GM19452 (cell line): ENCODE results near the gene TMEM187.
"Not testable (repeated sequence)": the region's sequence is repeated elsewhere in the genome, so short reads cannot be mapped to it uniquely, and the experiment has no call there.

Experiments used
- ATAC-seq: cut with Tn5 transposase; IDR thresholded peaks from one replicate; pipeline ENCODE4 v1.9.1; 2021; ENCODE audit not compliant: unreplicated experiment

The TMEM187 gene

DNA sequence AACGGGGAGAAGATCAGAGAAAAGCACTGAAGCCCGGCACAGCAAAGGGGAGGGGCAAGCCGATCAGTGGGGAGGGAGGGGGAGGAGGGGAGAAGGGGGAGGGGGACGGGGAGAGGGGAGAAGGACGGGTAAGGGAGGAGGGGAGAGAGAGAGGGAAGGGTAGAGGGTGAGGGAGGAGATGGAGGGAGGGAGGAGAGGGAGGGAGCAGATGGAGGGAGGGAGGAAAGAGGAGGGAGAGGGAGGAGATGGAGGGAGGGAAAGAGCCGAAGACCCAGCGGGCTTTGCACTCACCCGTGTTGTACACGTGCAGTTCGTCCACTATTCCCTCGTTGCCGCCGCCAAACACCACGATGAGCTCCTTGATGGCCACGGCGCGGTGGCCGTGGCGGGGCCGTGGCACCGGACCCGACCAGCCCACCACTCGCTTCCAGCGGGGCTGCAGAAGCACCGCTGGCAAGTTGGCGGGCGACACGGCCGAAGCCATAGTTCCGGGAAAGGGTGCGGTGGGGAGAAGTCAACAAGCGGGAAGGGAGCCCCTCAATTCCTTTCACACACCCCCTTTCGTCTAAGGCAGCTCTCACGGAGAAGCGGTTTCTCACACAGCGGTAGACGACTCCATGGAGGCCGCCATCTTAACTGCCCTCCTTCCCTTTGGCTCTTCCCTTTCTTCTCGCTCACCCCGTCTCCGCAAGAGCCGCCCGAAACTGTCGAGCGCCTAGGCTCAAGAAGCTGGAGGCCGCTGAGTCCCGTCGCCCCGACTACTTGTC lies 2.0 kb upstream of the TMEM187 start:
- ATAC-seq: no peak

DNA sequence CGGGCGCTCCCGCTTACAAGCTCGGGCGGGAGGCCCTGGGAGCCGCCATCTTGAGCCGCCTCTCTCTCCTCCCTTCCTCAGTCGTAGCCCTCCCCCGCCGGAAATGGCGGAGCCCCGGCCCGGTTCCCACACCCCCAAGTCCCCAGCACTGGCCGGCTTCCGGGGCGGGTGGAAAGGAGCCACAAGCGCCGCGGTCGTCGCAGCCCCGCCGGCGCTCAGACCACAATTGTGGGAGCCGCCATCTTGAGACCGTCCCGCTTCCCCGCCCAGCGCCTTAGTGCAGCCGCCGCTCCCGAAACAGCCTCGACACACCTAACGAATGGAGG lies 1.5 kb upstream of the TMEM187 start:
- peak; percentile 42 for ATAC-seq

DNA sequence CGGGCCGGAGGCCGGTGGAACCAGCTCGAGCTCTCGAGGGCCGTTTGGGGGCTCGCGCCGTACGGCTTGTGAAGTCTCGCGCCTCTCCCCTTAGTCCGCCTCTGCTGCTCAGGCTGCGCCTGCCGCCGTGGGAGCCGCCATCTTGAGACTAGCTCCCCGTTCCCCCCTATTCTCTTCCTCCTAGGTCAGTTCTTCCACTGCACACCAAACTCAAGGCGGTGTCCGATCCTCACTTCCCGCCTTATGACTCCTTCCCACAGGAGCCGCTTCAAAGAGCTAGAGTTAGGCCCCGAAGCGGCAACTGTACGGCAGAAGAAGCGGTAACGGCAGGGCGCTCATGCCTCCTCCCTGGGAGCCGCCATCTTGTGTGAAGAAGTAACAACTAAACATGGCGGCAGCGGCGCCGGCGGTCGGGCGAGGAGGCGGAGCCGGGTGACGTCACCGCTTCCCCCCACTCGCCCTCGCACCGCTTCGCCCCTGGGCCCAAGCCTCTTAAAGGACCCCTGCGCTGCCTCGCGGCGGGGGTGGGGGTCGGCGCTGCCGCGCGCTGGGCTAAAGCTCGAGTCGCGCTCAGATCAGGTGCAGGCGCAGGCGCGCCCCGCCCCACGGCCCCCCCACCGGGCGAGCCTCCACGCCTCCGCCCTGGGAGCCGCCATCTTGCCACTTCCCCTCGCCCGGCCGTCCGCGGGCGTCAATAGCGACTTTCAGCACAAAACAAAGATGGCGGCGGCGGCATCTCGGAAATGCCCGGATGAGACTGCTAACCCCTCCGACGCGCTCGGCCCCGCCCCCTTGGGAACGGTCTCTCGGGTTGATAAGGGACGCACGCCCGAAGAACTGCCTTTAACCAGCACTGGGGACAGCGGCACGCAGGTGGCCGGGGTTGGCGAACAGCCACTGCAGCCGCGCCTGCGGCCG lies 845 bp upstream of the TMEM187 start, which contains the start of gene HCFC1:
Gene HCFC1, minus strand, starts transcription at position 369 of the 918 bp plus-strand sequence. CDS start 978 bp downstream, outside the sequence.
- ATAC-seq: peak; percentile 34

DNA sequence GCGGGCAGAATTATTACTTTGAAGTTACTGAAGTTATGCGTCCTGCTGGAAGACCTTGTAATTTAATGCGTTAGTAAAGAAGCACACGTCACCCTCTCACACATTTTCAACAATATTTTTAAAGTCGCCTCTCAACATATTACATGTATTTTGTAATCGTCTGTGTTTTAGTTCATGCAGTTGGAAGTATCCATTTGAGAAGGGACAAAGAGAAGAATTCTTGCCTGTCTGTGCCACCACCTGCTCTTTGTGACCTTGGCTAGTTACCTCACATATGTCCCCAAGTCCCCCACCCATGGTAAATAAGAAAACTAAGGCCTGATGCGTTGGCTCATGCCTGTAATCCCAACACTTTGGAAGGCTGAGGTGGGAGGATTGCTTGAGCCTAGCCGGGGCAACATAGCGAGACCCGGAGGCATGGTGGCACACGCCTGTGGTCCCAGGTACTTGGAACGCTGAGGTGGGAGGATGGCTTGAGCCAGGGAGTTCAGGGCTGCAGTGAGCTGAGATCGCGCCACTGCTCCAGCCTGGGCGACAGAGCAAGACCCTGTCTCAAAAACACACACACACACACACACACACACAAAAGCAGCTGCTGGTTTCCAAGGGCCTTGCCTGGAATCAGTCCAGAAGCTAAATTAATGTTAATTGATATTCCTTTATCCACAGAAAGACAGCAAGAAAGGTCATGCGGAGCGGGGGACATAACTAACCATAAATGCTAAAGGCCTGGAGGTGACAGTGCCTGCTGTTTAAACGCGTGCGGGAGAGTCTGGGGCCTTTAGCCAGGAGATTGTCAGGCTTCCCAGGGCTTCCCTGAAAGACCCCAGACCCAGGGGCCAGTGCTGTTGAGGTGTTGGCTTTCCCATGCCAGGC lies 811 bp downstream of the TMEM187 start:
- no peak for ATAC-seq

DNA sequence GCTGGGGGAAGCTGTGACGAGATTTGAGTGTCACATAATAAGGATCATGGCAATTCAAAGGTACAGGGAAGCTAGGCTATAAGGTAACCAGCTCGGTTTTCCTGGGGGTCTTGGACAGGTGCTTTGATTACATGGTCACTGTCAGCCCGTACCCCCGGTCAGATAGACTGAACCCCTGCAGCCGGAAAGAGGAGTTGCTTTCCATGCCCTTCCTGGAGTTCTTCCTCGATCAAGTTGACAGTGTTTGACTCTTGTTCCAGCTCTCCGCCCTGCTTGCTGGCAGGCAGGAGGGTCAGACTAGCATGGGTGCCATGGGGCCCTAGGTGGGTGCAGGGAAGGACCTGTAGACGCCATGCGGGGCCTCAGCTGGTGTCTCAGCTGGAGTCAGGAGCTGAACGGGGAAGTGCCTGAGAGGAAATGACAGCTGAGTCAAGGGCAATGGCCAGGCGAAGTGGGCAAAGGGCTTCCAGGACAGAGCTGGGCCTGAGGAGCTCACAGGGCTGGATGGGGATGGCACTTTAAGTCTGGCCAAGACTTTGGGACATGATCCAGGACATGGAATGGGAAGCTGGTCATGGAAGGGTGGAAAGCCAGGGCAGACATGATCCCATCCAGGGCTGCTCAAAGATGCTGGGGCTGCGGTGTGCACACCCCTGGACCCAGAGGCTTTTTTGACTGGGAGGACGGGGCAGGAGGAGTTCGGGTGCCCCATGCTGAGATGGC lies 1.6 kb downstream of the TMEM187 start:
- ATAC-seq: no peak

DNA sequence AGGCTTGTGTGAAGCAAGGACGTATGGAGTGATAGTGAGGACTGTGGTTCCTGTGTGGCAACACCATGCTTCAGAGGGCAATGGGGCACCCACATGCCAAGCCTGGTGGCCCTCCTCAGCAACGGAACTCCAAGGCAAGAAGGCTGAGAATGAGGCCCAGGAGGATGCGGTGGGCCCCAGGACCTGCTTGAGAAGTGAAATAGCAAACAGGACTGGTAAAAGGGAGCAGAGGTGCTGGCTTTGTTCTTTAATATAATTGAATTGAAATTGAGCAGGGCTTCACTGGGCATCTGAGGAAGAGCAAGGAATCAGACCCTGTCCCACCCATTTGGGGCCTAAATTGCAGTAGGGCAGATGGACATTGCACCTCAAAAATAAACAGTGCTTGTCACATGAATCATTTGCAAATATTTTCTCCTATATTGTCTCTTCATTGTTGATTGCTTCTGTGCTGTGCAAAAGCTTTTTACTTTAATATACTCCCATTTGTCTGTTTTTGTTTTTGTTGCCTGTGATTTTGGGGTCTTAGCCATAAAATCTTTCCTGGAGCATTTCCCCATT lies 2.3 kb downstream of the TMEM187 start:
- ATAC-seq: no peak

DNA sequence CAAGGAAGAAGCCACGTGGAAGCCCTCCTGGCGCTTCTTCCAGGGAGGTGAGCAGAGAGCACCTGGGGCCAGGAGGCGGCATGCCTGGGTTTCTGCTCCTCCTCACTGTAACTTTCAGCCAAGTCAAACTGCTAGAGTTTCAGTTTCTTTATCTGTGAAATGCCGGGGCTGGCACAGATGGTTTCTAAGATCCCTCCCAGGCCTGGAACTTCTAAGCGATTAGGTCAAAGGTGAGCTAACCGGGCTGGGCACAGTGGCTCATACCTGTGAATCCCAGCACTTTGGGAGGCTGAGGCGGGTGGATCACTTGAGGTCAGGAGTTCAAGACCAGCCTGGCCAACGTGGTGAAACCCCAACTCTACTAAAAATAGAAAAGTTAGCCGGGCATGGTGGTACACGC lies 7.8 kb downstream of the TMEM187 start:
- ATAC-seq: not testable (repeated sequence)

DNA sequence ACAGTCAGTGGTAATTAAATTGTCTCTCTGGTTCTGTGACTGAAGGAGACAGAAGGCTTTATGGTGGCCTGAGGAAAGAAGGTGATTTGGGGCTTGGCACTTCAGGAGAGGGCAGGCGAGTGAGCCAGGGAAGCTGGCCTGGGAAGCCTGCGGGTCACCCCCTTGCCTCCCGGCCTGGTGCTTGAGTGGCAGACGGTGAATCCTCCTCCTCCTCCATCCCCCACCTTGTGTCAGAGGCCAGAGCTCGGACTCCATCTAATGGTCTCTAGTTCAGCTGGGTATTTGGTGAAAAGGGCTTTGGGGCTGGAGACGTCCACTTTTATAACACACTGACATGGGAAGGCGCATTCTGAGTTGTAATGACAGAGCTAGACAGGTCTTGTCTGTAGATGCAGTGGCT lies 8.7 kb downstream of the TMEM187 start:
- ATAC-seq: no peak

DNA sequence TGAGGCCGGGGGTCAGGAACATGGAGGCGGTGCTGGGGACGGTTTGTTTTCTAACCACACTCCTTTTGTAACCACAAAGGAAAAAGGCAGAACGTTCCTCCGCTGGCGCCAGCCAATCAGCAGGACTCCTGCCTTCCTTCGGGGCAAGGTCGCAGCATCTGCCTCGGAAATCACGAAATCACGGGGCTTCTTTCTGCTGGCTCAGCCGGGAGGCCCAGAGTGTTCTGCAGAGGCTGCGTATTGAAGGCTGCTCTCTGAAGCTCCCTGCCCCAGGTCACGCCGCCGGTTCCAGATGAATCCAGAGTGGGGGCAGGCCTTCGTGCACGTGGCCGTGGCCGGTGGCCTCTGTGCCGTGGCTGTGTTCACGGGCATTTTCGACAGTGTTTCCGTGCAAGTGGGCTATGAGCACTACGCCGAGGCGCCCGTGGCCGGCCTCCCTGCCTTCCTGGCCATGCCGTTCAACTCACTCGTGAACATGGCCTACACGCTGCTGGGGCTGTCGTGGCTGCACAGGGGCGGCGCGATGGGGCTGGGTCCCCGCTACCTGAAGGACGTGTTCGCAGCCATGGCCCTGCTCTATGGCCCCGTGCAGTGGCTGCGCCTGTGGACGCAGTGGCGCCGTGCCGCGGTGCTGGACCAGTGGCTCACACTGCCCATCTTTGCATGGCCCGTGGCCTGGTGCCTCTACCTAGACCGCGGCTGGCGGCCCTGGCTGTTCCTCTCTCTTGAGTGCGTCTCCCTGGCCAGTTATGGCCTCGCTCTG lies 9.4 kb downstream of the TMEM187 start:
- no peak for ATAC-seq

DNA sequence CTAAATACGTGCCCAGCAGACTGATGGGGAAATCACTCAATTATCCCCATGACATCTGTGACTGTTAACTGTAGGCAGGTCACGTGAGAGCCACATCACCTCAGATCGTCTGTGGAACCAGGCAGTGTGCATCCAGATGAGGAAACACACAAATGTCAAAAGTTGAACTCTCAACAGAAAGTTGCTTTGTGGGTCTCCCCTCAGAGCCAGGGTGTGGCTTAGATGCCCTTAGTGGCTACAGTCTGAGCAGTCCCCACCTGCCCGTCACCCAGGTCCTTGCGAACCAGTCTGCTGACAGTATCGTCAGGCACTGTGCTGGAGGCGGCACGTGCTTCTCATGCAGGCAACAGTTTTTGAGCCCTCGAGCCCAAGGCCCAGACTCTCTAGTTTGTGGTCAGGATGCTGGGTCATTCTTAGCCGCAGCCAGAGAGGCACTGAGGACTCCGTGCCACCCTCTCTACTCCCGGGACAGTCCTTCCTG lies 10.8 kb downstream of the TMEM187 start:
- ATAC-seq: no peak

DNA sequence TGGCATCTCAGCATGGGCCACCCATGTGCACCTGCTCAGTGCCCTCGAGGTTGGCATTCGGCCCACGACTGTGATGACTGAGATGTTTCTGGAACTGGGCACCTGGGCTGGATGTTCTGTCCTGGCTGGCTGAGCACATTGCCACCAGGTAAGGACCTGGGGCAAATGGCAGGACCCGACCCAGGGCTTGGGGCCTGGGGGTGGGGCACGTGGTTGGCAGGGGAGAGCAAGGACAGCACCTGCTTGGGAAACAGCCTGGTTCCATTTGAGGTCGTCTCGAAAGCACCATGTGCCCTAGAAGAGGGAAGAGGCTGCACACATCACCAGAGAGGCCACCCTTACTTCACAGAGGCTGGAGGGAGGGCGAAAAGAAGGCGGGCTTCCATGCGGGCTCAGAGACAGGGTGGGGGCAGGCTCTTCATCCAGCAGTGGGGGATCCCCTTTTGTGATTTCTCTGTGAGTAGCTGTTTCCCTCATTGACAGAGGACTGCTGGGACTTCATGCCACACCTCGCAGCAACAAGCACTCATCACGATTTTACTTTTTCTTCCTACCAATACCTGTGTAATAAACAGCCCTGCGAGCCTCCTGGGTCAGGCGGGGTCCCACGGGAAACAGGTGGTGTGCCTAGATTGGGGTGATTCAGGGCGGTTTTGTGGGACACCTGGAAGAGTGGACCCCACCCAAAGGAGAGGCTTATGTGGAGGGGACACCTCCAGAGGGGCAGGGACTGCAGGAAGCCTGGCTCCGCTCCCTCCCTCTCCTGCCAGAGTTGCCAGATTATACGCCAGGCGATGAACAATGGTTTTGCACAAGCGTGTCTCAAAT lies 12.0 kb downstream of the TMEM187 start:
- ATAC-seq: no peak

DNA sequence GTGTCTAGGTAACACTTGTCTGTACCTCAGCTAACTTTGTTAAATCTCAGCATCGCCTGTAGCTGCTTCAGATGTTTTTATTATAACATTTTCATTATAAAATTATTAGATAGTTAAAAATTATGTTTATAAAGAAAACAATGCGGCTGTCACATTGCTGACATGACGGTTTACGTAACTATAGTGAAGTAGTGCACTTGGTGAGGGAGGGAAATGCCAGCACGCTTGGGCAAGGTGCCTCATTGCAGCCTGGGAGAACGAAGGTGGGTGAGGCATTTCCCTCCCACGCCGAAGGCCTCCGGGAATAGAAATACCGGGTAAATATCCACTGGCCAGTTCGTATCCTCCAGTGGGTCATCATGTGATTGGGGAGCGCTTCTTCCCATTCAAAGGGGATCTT lies 15.9 kb downstream of the TMEM187 start:
- ATAC-seq: no peak

DNA sequence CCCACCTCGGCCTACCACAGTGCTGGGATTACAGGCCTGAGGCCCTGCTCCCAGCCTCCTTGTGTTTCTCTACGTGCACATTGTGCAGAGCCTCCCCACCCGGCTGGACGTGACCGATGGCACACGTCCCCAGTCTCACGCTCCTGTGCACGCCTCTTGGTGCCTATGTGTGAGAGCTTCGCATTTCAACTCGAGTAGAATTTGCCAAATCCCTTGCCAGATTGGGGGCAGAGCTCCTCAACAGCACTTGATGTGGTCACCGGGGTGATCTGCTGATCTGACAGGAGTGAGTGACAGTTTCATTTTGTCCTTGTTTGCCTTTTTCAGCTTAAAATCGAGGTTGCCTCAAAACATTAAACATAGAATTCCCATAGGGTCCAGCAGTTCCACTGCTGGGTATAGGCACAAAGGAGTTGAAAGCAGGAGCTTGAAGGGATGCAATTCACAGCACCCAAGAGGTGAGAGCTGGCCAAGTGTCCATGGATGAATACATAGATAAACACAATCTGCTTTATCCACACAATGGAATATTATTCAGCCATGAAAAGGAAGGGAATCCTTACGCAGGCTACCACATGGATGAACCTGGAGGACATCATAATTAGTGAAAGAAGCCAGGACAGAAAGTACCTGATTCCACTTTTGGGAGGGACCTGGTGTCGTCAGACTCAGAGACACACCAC lies 17.6 kb downstream of the TMEM187 start:
- ATAC-seq: no peak

DNA sequence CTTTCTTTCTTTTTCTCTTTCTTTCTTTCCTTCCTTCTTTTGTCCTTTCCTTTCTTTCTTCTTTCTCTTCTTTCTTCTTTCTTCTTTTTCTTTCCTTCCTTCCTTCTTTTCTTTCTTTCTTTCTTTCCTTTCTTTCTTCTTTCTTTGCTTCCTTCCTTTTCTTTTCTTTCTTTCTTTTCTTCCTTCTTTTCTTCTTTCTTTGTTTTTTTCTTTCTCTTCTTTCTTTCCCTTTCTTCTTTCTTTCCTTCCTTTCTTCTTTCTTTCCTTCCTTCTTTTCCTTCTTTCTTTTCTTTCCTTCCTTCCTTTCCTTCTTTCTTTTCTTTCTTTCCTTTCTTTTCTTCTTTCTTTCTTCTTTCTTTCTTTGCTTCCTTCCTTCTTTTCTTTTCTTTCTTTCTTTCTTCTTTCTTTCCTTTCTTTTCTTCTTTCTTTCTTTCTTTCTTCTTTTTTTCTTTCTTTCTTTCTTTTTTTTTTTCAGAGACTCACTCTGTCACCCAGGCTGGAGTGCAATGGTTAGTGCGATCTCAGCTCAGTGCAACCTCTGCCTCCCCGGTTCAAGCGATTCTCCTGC lies 18.5 kb downstream of the TMEM187 start:
- no peak for ATAC-seq

DNA sequence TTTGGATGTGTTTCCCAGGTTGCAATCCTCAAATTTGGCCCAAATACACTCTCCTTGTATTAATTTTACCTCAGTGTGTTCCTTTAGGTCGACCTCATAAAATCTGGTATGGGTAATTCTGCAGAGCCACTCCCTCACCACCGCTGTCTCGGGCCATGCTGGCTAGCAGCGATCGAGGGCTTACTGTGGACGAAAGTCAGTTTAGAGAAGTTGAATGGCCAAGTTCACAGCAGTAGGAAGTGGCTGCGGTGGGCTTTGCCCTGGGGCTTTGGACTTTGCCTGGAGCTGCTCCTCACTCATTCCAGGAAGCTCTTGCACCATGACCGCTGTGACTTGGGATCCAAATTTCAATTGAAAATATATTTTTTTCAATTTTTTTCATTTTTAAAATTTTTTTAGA lies 19.6 kb downstream of the TMEM187 start:
- no peak for ATAC-seq

DNA sequence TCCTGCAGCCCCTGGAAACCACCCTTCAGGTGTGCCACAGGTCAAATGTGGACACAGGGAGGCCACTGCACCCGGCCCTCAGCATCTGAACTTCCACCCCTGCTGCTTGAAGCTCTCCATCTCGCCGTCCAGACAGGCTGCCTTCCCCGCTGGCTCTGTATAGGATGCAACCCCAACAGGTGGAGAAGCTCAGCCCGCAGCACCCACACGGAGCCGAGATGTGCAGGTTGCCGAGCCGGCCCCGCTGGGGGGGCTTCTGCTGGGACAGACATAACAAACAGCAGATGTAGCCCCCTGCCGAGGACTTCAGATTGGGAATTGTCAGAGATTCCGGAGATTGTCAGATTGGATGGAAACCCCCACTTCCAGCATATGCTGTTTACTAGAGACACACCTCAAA lies 20.5 kb downstream of the TMEM187 start:
- no peak for ATAC-seq

DNA sequence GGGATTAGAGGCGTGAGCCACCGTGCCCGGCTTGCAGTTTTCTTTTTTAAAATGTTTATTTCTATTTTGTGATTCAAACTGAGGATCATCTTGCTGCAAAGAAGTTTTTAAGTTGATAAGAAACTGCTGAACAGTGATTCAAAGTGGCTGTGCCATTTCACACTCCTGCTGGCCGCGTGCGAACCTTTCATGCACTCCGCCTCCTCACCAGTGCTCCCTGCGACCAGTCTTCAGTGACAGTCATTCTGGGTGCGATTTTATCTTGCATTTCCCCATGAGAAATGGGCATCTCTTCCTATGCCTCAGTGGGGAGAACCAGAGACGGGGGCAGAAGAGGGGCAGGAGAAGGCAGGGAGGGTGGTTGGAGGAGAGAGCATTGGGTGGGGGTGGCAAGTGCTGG lies 21.4 kb downstream of the TMEM187 start:
- ATAC-seq: no peak

DNA sequence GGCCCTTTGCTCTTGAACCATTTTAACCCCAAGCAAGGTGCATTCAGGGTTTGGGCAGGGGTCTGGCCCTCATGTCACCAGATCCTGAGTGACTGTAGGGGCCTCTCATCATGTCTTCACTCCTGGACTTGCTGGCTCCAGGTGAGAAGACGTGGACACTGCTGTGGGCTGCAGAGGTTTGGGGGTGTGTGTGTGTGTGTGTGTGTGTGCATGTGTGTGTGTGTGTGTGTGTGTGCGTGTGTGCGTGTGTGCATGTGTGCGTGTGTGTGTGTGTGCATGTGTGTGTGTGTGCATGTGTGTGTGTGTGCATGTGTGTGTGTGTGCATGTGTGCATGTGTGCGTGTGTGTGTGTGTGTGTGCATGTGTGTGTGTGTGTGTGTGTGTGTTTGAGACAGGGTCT lies 21.8 kb downstream of the TMEM187 start:
- not testable (repeated sequence) for ATAC-seq
